NCI-H2107 treated with DMSO at 0.1 percent for 48 hours (cell line): Measurements from ENCODE around the gene TEX2.

Source experiments
- DNase-seq: peaks from one replicate; lab custom pipeline; 2025; ENCODE audit not compliant: unreplicated experiment; lab: John Stamatoyannopoulos, UW

The TEX2 gene

DNA sequence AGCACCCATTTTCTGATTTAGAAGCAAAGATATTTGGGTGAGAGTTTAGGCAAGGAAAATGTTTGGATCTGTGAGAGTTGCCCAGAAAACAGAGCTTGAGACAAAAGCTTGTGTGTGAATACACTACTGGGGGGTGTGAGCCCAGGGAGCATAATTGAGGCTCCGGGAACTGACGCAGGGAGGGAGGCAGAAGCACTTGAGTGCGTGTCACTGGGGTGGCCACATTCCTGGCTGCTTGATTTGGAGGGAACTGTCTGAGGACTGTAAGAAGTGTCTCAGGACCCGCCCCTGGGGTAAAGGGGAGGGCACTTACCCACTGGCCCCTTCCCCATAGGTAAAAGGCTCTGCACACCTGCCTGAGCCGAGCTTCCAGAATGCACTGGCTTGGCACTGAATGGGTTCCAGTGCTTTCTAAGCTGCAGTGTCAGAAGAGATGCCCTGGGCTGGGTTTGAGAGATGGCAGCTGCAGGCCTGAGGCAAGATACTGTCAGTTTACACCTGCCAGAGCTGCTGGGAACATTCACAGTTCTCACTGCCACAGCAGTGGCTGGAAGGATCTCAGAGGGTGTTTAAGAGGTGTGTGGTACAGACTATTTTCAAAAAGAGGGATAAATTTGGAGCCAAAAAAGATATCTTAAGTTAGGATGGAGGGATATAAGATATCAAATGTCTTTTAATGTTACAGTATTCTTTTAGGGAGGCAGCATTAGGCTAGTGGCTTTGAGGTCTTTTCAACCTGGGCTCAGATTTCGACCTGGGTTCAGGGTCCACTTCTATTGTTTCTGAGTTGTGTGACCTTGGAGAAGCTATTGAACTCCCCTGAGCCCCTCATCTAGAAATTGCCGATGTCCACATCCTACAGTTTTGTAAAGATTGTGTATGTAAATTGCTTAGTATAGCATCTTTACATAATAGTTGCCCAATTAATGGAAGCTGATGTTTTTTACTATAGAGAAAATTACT lies 6.9 kb upstream of the TEX2 start:
- DNase-seq = peak; percentile 33

DNA sequence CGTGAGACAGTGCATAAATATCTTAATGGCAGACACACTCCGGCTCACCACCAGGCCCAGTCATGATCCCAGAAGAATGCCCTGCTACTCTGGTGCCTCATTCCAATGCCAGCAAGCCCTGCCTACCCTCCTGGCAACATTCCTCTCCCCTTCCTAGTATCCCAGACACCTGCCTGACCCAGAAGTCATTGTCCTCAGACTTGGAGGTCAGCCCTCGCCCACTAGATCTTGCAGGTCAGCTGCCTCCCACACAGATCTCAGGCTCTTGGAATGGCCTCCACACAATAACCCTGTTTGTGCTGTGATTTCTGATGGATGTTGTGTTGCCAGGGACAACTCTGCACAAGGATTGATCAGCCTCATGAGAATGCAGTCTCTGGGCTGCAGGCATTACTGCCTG lies 1.8 kb upstream of the TEX2 start:
- no peak for DNase-seq

DNA sequence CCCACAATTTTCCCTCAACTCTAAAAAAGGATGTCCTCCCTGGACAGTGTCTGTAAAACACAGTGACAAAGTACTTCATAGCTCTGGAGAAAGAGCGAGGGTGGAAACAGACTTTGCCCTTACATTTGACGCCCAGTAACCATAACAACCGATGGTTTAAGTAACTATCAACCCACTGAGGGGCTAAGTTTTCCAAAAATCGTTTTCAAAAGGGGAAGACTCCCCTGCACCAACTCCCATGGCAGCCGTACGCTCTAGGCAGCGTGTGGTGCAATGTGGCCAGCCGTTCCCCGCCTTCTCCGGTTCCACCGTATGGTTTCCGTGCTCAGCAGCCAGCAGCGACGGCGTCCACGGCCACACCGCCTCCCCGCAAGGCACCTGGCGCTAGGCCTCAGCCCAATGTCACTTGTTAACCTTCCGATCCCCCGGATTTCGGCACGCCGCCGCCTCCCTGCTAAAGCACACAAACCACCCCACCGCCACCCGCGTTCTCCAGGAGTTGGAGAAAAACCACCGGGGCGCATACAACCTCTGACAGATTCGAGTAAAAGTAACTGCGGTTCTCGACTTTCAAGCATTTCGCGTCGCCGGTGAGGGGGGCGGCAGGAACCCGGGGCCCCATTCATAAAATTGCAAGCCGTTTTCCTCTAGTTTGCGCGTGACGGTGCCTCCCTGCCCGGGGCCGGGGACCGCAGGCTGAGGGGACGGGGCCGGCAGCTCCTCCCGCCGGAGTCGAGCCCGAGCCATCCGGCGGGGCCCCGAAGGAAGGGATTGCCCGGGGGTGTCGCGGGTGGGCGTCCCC lies 661 bp downstream of the TEX2 start:
- peak; percentile 36 for DNase-seq

DNA sequence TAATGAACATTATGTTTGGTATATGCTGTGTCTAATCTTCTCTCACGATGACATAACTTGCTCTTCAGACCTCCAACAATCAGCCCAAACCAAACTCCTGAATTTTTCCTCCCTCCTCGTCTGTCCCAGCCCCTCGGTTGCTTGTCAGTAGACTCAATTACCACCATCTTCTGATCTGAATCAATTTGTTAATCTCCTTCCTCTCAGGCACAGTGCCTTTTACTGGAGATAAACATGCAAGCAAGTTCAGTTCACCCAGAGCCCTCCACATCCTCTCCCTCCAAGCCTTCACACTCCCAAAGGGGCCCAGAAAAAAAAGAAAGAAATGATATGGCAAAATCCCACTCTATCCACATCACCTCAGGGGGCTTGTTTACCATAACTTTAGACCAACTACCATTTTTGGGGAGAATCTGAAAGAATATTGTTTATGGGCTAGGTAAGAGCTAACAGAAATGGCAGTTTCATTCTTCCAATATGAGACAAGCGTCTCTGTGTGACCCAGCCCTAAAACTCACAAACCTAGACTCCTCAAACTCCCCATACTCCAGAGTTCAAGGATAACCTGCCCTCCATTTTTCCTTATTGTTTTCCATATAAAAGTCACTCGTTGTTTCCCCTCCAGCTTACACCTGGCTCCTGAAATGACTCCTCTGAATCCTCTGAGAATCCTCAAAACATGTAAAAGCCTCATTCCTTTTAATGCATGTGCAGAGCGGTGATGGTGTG lies 1.5 kb downstream of the TEX2 start:
- no peak for DNase-seq

DNA sequence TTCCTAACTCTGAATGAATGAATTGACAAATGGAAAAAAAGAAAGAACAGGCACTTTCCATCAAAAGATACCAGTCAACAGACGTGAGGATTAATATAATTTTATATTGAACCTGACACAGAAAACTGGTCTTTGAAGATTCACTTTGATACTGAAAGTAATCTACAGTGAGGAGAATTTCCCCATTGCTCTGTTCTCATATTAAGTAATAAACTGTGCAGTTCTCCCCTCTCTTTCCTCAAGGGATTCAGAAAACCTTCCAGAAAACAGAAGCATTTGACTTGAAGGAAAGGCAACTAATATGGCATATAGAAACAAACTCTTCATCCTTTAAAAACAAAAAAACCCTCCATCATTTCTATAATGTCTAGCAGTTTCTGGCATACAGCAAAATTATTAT lies 2.2 kb downstream of the TEX2 start:
- no peak for DNase-seq

DNA sequence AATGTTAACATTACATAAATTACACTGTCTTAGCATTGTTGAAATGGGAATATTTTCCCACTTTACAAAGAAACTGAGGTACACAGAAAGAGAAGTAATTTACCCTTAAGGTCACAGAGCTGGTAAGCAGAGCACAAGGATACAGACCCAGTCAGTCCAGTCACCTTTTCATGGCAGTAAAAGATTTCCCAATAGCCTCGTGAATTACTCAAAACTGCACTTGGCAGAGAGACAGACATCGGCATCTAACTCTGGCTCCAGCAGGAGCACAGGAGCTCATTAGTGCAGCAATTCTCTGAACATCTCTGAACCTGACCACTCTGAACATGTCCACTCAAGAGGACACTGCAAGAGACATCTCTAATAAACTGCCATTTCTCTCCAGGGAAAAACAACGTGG lies 3.1 kb downstream of the TEX2 start:
- DNase-seq = no peak

DNA sequence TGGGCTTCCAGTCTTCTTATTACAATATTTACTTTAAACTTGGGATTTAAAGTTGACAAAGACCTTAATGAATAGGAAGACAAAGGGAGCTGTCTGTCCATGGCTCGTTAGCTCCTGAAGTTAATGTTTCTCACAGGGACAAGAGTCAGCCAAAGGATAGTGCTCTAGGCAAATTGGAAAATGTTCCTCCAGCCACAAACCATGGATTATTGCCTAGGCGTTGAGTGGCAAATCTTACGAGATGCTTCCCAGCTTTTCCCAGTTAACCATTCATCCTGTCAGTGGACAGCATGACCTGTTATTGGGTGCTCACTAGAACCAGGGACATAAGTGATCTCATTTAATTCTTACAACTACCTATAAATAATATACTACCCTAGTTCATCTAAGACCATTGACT lies 3.6 kb downstream of the TEX2 start:
- DNase-seq = no peak

DNA sequence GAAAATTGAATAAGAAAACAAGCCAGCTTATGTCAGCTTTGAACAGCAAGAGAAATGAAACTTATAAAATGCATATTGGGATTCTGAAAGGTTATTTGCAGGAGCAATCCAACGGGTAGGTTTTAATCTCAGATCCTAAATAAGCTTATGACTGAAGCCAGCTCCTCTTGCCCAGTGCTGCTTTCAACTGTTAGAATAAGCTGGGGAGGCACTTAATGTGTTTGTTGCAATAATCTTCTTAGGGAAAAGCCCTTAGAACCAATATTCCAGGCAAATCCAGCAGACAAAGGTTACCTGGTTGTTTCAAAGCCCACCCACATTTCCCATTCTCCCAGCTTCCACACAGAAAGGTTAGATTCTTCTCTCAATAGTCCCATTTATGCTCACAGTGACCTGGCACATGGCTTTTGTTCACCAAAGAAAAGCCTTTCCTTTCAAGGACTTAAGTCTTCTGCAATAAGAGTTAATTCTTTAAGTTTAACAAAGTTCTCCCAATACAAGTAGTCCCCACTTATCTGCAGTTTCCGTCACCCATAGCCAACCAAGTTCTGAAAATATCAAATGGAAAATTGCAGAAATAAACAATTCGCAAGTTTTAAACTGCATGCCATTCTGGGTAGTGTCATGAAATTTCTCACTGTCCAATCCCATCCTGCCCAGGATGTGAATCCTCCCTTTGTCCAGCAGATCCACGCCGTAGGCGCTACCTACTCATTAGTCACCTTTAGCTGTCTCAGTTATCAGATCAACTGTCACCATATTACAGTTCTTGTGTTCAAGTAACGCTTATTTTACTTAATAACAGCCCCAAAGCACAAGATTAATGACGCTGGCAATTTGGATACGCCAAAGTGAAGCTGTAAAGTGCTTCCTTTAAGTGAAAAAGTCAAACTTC lies 5.9 kb downstream of the TEX2 start:
- no peak for DNase-seq

DNA sequence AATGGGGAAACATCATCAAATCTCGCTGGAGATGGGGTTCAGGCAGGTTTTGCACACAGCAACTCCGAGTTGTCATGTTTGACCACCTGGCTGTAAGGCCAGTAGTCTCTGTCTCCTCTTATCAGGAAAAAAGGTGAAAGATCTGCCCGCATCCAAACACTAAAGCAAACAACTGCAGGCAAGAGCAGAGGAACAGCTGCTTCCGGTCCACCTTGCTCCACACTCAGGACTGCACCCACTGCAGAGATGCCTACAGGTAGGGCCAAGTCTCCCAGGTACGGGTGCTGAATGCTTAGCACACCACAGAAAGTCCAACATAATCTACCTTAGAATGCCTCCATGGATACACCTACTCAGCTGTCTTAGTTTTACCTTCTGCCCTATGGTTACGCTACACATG lies 7.3 kb downstream of the TEX2 start:
- no peak for DNase-seq

DNA sequence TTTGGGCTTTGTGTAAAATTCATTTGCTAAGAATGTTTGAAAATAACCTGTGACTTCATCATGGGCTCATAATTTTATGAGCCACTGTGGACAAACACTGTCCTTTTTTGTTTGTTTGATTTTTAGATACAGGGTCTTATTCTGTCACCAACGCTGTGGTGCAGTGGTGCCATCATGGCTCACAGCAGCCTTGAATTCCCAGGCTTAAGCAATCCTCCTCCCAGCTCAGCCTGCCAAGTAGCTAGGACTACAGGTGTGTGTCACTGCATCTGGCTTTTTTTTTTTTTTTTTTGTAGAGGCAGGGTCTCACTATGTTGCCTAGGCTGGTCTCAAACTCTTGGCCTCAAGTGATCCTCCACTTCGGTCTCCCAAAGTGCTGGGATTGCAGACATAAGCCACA lies 8.3 kb downstream of the TEX2 start:
- DNase-seq = no peak

DNA sequence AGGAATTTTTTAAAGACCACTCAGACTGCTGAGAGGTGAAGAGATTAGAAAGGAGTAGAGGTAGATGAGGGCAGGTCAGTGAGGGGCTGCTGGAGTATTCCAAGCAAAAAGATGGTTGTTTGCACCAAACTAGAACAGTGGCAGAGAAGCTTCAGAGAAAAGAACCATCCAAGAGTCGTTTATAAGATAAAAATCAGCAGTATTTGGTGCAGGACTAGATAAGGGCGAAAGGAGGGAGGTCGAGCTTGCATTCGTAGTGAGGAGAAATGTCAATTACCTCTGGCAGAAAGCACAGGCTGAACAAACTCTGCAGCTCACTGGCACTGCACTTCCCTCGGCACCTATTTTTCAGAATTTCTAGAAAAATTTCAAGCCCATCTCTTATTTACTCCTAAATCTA lies 9.6 kb downstream of the TEX2 start:
- DNase-seq = no peak

DNA sequence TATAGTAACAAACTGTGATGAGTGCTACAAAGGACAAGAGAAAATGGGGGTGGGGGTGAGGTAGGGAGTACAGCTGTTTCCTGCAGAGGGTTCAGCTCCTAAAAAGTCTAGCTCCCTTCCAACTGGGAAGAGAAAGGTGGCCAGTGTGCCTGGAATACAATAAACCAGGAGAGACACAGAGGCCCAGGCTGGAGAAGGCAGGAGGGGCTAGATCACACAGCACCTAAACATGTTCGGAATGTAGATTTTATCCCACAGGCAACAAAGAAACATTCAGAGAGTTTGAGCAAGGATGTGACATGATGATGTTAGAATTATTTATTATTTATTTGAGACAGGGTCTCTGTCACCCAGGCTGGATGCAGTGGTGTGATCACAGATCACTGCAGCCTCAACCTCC lies 10.2 kb downstream of the TEX2 start:
- no peak for DNase-seq

DNA sequence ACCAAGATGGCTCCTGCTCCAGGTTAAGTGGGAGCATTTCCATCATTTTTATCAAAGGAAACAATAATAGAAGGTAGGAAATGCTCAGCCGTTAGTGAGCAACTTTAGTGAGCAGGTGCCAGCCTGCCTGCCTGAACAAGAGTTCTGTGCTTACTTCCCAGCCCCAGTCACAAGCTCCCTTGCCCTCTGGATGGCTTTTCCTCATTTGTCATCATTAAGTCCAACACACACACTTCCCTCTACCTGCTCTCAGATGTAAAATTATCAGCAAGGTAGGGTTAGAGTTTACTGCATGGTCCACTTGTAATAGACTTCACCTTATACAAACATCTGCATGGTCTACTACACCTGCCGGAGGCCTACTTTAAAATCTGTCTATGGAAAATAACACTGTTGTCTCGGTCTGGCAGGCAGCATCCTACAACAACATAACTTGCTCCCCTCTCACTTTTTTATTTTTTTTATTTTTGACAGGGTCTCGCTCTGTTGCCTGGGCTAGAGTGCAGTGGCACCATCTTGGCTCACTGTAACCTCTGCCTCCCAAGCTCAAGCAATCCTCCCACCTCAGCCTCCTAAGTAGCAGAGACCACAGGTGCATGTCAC lies 12.7 kb downstream of the TEX2 start:
- DNase-seq = peak; percentile 11

DNA sequence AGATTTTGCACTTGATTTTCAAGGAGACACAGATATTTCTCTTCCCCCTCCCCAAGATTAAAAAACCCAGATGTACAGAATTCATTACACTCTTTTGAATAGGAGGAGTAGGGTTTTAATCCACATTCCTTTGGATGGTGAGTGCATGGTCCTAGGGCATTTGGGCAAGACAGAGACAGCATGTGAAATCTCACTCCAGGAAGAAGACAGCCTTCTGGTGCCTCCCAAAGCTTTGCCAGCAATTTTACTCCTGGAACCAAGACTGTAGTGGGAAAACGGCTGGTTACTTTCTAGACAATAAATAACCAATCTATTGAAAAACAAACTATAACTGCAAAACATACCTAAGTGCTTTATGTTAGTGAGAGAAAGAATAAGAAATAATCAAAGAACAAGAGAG lies 15.2 kb downstream of the TEX2 start:
- DNase-seq = no peak

DNA sequence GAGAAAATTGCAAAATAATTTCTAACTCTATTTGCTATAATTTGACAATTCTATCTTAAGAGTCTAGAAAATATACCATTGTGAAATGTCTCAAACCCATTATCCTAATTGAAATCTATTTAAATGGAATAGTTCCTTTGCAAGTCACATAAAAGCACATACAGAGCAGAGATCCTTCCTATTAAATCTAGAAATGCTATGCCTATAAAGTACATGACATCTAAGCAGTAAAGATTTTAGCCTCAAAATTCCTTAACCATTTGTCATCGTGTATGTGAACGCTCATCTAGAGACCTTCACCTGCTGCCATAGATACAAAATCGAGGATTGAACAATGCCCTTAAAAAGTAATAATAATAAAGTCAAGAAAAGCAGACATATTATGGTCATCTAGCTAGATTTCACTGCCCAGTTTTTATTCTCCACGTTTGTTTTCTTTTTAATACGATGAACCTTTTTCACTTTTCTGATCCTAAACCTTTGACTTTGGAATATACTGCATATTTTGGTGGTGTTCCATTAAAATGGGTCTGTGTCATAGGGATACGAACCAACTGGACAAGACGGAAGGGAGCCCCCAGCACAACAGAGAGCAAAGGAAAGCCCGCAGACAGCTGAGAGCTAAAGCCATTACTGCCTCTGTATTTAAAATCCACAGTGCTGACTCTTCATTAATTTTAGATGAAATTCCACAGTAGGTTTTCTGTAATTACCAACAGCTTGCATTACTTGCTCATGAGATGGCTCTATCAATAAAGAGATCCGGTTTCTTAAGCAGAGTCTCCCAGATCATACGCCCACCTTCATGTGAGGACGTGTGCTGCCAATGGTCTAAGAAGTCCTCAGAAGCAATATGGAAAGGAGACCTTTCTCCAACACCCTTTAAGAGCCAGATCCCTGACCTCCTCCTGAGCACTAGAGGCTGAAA lies 17.6 kb downstream of the TEX2 start:
- DNase-seq = no peak

DNA sequence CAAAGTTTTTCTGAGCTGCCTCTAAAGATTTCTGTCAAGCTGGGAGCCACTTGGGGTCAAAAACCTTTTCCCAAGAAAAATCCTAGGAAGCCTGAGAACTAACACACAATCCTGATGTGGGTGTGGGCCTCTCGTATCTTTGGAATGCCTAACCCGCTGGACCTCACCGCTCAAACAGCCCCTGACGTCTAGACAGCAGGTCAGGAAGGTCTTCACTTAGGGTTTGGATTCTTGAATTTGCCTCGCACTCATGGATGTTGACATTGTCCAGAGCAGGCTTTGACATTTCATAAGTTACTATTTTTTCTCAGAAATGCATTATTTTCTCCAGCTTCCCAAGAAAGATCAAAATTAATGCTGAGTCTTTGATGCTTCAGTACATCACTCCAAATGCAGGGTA lies 18.9 kb downstream of the TEX2 start:
- no peak for DNase-seq

DNA sequence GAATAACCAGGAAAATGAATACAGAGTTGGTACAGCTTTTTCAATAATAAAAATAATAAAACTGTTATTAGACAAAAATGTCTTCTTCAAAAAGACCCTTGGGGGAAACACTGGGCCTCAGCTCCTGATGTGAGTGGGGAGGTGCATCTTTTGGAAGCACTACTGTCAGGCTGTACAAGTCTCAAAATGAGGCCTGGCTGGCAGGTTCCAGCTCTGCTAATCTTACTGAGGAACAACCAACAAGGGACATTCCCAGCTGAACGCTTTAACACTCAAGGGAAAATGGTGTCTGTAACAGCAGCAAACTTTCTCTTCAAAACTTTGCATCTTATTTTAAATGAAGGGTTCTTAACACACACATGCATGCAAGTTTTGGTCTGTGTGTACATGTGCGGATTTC lies 19.7 kb downstream of the TEX2 start:
- DNase-seq = no peak

DNA sequence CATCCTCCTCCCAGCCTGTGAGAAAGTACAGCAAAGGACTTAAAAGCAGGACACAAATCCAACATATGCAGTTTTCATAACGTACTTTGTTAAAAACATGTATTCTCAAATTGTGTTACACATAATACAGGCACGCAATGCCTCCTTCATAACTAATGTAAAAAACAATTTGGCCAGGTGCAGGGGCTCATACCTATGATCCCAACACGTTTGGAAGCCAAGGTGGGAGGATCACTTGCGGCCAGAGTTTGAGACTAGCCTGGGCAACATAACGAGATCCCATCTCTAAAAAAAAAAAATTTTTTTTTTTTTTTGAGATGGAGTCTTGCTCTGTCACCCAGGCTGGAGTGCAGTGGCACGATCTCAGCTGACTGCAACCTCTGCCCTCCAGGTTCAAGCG lies 20.4 kb downstream of the TEX2 start:
- no peak for DNase-seq

DNA sequence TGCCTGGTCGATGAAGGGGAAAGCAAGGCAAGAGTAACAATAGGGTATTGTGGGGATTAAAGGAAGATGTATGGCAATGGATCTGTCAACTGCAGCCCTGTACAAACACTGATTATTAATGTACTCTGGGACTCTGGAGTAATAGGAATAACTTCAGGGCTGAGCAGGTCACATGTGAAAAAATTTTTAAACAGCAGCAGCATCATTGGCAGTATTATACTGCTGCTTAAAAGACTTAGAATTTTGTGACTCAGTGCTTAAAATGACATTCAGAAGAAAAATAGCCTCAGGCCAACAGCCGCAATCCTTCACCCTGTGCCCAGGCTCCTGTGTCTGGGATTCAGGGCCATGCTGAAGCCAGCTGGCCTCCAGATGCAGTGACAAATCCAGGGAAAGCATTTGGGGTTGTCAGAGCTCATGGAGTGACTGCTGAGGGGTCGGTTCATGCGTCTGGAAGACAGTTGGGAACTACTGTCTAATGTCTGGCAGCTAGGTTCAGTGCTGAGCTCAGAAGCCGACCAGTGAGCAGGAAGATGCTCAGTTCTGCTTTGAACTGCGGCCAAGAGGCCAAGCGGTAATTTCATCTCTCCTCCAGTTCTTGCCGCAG lies 22.2 kb downstream of the TEX2 start:
- no peak for DNase-seq
